Bronchial epithelial cell (primary cell): ENCODE results near the gene NPLOC4. TPM values are rescaled to one million over a fixed set of nuclear protein-coding genes. Genes with fewer than 3 reads are reported as not detected.

Source experiments
- DNase-seq: peaks from one replicate; pipeline ENCODE4 v3.0.0-alpha.2; 2010; ENCODE audit warnings: low read depth
- FAIRE-seq: peaks from 2 replicates; lab custom pipeline; 2011; peaks lifted over from hg19 to GRCh38; lab: Jason Lieb, UNC
- H3K27me3 ChIP-seq: 2 replicates; pipeline ENCODE4 v1.5.1; 2011; ENCODE audit warnings: low read length; ENCODE audit not compliant: control insufficient read depth, insufficient read depth
- H3K36me3 ChIP-seq: 2 replicates; pipeline ENCODE4 v1.5.1; 2011; ENCODE audit warnings: low read length; ENCODE audit not compliant: control insufficient read depth, insufficient read depth
- H3K4me3 ChIP-seq: 2 replicates; pipeline ENCODE4 v1.5.1; 2011; ENCODE audit warnings: mild to moderate bottlenecking, low read depth, low read length, control low read depth
- CTCF ChIP-seq: IDR thresholded peaks from 2 replicates; pipeline ENCODE4 v1.5.1; 2011; ENCODE audit warnings: mild to moderate bottlenecking, moderate library complexity, low read length, control low read depth, inconsistent platforms; ENCODE audit not compliant: insufficient read depth, severe bottlenecking
- total RNA-seq: library from RNA; depleted of rRNA; stranded (reverse); fragments of >200 nt; gene quantifications from 2 replicates; pipeline ENCODE4 v1.2.1, GENCODE V29; 2014

NPLOC4 gene
- total RNA-seq, 1 donor from 2014 or later = 60.0 TPM

- DNase-seq = no peak
- no peak for FAIRE-seq
- Histone ChIP-seq H3K4me3 (no peak overlapping the region), H3K27me3 (no peaks in the 10 kb centered on the region), H3K36me3 (peaks cover 6% of the 10 kb centered on the region)
- TF ChIP-seq CTCF = no peak
These were observed 23.5 kb upstream of the NPLOC4 start for GRCh38 chr17:81660441-81660840.

GRCh38 chr17:81659038-81659437, 22.1 kb upstream of the NPLOC4 start:
- no peaks in the 10 kb centered on the region for H3K27me3 ChIP-seq
- no peak for TF ChIP-seq CTCF
- H3K36me3 ChIP-seq = peaks cover under 1% of the 10 kb centered on the region
- no peak overlapping the region for H3K4me3 ChIP-seq
- no peak for FAIRE-seq
- DNase-seq = no peak

GRCh38 chr17:81656835-81657234, 19.9 kb upstream of the NPLOC4 start:
- TF ChIP-seq CTCF = no peak
- no peaks in the 10 kb centered on the region for H3K27me3 ChIP-seq
- no peaks in the 10 kb centered on the region for H3K36me3 ChIP-seq
- no peak for DNase-seq
- no peak for FAIRE-seq
- no peak overlapping the region for H3K4me3 ChIP-seq

GRCh38 chr17:81656118-81656743, 19.3 kb upstream of the NPLOC4 start, which contains the start of gene PDE6G:
PDE6G (minus strand) TSS chr17:81656542; CDS start chr17:81653305, 3,237 bp downstream.
- no peaks in the 10 kb centered on the region for H3K27me3 ChIP-seq
- FAIRE-seq (no peak), DNase-seq (no peak)
- no peaks in the 10 kb centered on the region for H3K36me3 ChIP-seq
- no peak within 1 kb of the TSS for H3K4me3 ChIP-seq
- no peak for TF ChIP-seq CTCF

GRCh38 chr17:81655378-81656117, 18.6 kb upstream of the NPLOC4 start:
- DNase-seq (no peak), FAIRE-seq (no peak)
- Histone ChIP-seq H3K36me3 (no peaks in the 10 kb centered on the region), H3K27me3 (no peaks in the 10 kb centered on the region), H3K4me3 (no peak overlapping the region)
- no peak for TF ChIP-seq CTCF
